Activated CD4-positive, alpha-beta memory T cell treated with anti-CD3 and anti-CD28 coated beads, Interleukin-2, amount 10 ng/mL, durations not matched to agents 7 days and 5 days (primary cell): ENCODE results near the gene TTC27. TPM values are rescaled to one million over a fixed set of nuclear protein-coding genes. Genes with fewer than 3 reads are reported as not detected.
"Not testable (repeated sequence)": the region's sequence is repeated elsewhere in the genome, so short reads cannot be mapped to it uniquely, and the experiment has no call there.

Experiments
- CTCF ChIA-PET: fragments of 350-600 bp; sonication (Branson Sonifier 250); formaldehyde crosslinking; loops from one replicate; lab custom pipeline; 2021; ENCODE audit warnings: antibody characterized with exemption, inconsistent platforms; lab: Charles Lee
- POLR2A ChIA-PET: fragments of 350-600 bp; sonication (Branson Sonifier 250); formaldehyde crosslinking; loops from one replicate; lab custom pipeline; 2021; ENCODE audit warnings: antibody characterized with exemption; lab: Charles Lee
- DNase-seq: peaks from one replicate; pipeline ENCODE4 v3.0.0-alpha.2; 2020
- H3K27ac Mint-ChIP-seq: one replicate; pipeline ENCODE4 v1.8.0; 2021; ENCODE audit warnings: mild to moderate bottlenecking, mixed read lengths
- H3K27me3 Mint-ChIP-seq: one replicate; pipeline ENCODE4 v1.8.0; 2021; ENCODE audit warnings: mixed read lengths
- H3K36me3 Mint-ChIP-seq: one replicate; pipeline ENCODE4 v1.8.0; 2021; ENCODE audit warnings: low read depth, mixed read lengths
- H3K4me1 Mint-ChIP-seq: one replicate; pipeline ENCODE4 v1.8.0; 2021; ENCODE audit warnings: mixed read lengths
- H3K4me3 Mint-ChIP-seq: one replicate; pipeline ENCODE4 v1.8.0; 2021; ENCODE audit warnings: mild to moderate bottlenecking, mixed read lengths
- H3K9me3 Mint-ChIP-seq: one replicate; pipeline ENCODE4 v1.8.0; 2021; ENCODE audit warnings: mixed read lengths
- total RNA-seq, 2 experiments: library from RNA; stranded (reverse); gene quantifications; one replicate each; pipeline ENCODE4 v1.2.3, GENCODE V29; 2021

Gene TTC27
- total RNA-seq, 2 experiments from 2014 or later = 11.2 to 12.7 TPM

- H3K9me3 Mint-ChIP-seq = no peaks in the 10 kb centered on the region
- no peak overlapping the region for H3K27ac Mint-ChIP-seq
- peaks cover 21% of the 10 kb centered on the region for H3K4me1 Mint-ChIP-seq
- DNase-seq = no peak
- CTCF ChIA-PET = no interaction called here
- peaks cover 28% of the 10 kb centered on the region for H3K36me3 Mint-ChIP-seq
- no peak overlapping the region for H3K4me3 Mint-ChIP-seq
- POLR2A ChIA-PET = no interaction called here
- H3K27me3 Mint-ChIP-seq = no peaks in the 10 kb centered on the region
Measured at GRCh38 chr2:32752952-32753351, 125.1 kb downstream of the TTC27 start.

GRCh38 chr2:32754676-32755075, 126.8 kb downstream of the TTC27 start:
- H3K36me3 Mint-ChIP-seq = peaks cover 19% of the 10 kb centered on the region
- H3K27ac Mint-ChIP-seq, H3K4me3 Mint-ChIP-seq, DNase-seq, POLR2A ChIA-PET, CTCF ChIA-PET, H3K9me3 Mint-ChIP-seq, H3K27me3 Mint-ChIP-seq: not testable (repeated sequence)
- H3K4me1 Mint-ChIP-seq = peaks cover 24% of the 10 kb centered on the region

GRCh38 chr2:32755666-32756065, 127.8 kb downstream of the TTC27 start:
- Mint-ChIP-seq H3K4me3 (peak overlapping the region; percentile 71), H3K27ac (peak overlapping the region; percentile 70), H3K4me1 (peaks cover 24% of the 10 kb centered on the region), H3K9me3 (no peaks in the 10 kb centered on the region), H3K36me3 (peaks cover 24% of the 10 kb centered on the region), H3K27me3 (no peaks in the 10 kb centered on the region)
- CTCF ChIA-PET = no interaction called here
- DNase-seq = no peak
- POLR2A ChIA-PET = no interaction called here

- Mint-ChIP-seq H3K27ac (peak overlapping the region; percentile 70), H3K4me1 (peaks cover 24% of the 10 kb centered on the region), H3K9me3 (no peaks in the 10 kb centered on the region), H3K4me3 (peak overlapping the region; percentile 71), H3K36me3 (peaks cover 26% of the 10 kb centered on the region), H3K27me3 (no peaks in the 10 kb centered on the region)
- ChIA-PET POLR2A (no interaction called here), CTCF (no interaction called here)
- DNase-seq = no peak
Measured at GRCh38 chr2:32756074-32756727, 128.4 kb downstream of the TTC27 start.

- H3K4me1 Mint-ChIP-seq = peaks cover 24% of the 10 kb centered on the region
Measured at GRCh38 chr2:32758232-32758631, 130.4 kb downstream of the TTC27 start.

GRCh38 chr2:32760628-32761027, 132.8 kb downstream of the TTC27 start:
- POLR2A ChIA-PET = no interaction called here
- CTCF ChIA-PET = interaction anchor here (1.1 kb wide), 1 partner anchor 620 kb away, joined by 3 read pairs; no protein-coding TSS in a partner anchor
- H3K36me3 Mint-ChIP-seq = peaks cover 27% of the 10 kb centered on the region

More at GRCh38 chr2:32758232-32758631, 130.4 kb downstream of the TTC27 start:
- POLR2A ChIA-PET = no interaction called here
- no peaks in the 10 kb centered on the region for H3K9me3 Mint-ChIP-seq
- no peak for DNase-seq
- no peaks in the 10 kb centered on the region for H3K27me3 Mint-ChIP-seq
- CTCF ChIA-PET = no interaction called here
- no peak overlapping the region for H3K4me3 Mint-ChIP-seq
- no peak overlapping the region for H3K27ac Mint-ChIP-seq
- H3K36me3 Mint-ChIP-seq = peaks cover 27% of the 10 kb centered on the region

GRCh38 chr2:32768387-32769174, 140.7 kb downstream of the TTC27 start:
- ChIA-PET CTCF (no interaction called here), POLR2A (no interaction called here)
- no peak for DNase-seq
- Mint-ChIP-seq H3K27ac (no peak overlapping the region), H3K36me3 (no peaks in the 10 kb centered on the region), H3K4me1 (no peaks in the 10 kb centered on the region), H3K4me3 (no peak overlapping the region), H3K27me3 (no peaks in the 10 kb centered on the region), H3K9me3 (no peaks in the 10 kb centered on the region)

More at GRCh38 chr2:32760628-32761027, 132.8 kb downstream of the TTC27 start:
- no peak for DNase-seq
- Mint-ChIP-seq H3K4me3 (no peak overlapping the region), H3K9me3 (no peaks in the 10 kb centered on the region), H3K4me1 (peaks cover 21% of the 10 kb centered on the region), H3K27ac (no peak overlapping the region), H3K27me3 (no peaks in the 10 kb centered on the region)

GRCh38 chr2:32770360-32770759, 142.5 kb downstream of the TTC27 start:
- Mint-ChIP-seq H3K4me3 (no peak overlapping the region), H3K4me1 (no peaks in the 10 kb centered on the region), H3K27me3 (no peaks in the 10 kb centered on the region), H3K27ac (no peak overlapping the region), H3K9me3 (no peaks in the 10 kb centered on the region), H3K36me3 (no peaks in the 10 kb centered on the region)
- ChIA-PET POLR2A (no interaction called here), CTCF (no interaction called here)
- DNase-seq = no peak

GRCh38 chr2:32772638-32773447, 145.0 kb downstream of the TTC27 start:
- H3K4me1 Mint-ChIP-seq = no peaks in the 10 kb centered on the region
- no peaks in the 10 kb centered on the region for H3K9me3 Mint-ChIP-seq
- DNase-seq = no peak
- H3K4me3 Mint-ChIP-seq = no peak overlapping the region
- ChIA-PET CTCF (interaction anchor here (0.6 to 1.4 kb wide), 3 partner anchors 10 to 810 kb away, joined by 3 read pairs; no protein-coding TSS in a partner anchor), POLR2A (no interaction called here)
- no peaks in the 10 kb centered on the region for H3K36me3 Mint-ChIP-seq
- H3K27ac Mint-ChIP-seq = no peak overlapping the region
- no peaks in the 10 kb centered on the region for H3K27me3 Mint-ChIP-seq

- ChIA-PET CTCF (interaction anchor here (0.6 to 1.4 kb wide), 2 partner anchors 623 to 810 kb away, joined by 3 read pairs; no protein-coding TSS in a partner anchor), POLR2A (no interaction called here)
- H3K4me1 Mint-ChIP-seq = no peaks in the 10 kb centered on the region
- no peaks in the 10 kb centered on the region for H3K27me3 Mint-ChIP-seq
- H3K36me3 Mint-ChIP-seq = no peaks in the 10 kb centered on the region
- no peak for DNase-seq
- H3K9me3 Mint-ChIP-seq = no peaks in the 10 kb centered on the region
- no peak overlapping the region for H3K27ac Mint-ChIP-seq
- no peak overlapping the region for H3K4me3 Mint-ChIP-seq
Measured at GRCh38 chr2:32773448-32773808, 145.6 kb downstream of the TTC27 start.

GRCh38 chr2:32775954-32776353, 148.1 kb downstream of the TTC27 start:
- peaks cover 8% of the 10 kb centered on the region for H3K36me3 Mint-ChIP-seq
- ChIA-PET CTCF (no interaction called here), POLR2A (no interaction called here)
- no peaks in the 10 kb centered on the region for H3K4me1 Mint-ChIP-seq
- DNase-seq = no peak
- H3K4me3 Mint-ChIP-seq = no peak overlapping the region
- H3K27ac Mint-ChIP-seq = no peak overlapping the region
- no peaks in the 10 kb centered on the region for H3K27me3 Mint-ChIP-seq
- H3K9me3 Mint-ChIP-seq = peaks cover 3% of the 10 kb centered on the region

GRCh38 chr2:32777714-32778113, 149.9 kb downstream of the TTC27 start:
- H3K36me3 Mint-ChIP-seq = peaks cover 12% of the 10 kb centered on the region
- no peak for DNase-seq
- peaks cover 6% of the 10 kb centered on the region for H3K9me3 Mint-ChIP-seq
- no peaks in the 10 kb centered on the region for H3K4me1 Mint-ChIP-seq
- no peak overlapping the region for H3K4me3 Mint-ChIP-seq
- POLR2A ChIA-PET = no interaction called here
- H3K27ac Mint-ChIP-seq = no peak overlapping the region
- CTCF ChIA-PET = interaction anchor here (1.6 kb wide), 1 partner anchor 106 kb away, joined by 3 read pairs; no protein-coding TSS in a partner anchor
- no peaks in the 10 kb centered on the region for H3K27me3 Mint-ChIP-seq

GRCh38 chr2:32780961-32781360, 153.1 kb downstream of the TTC27 start:
- Mint-ChIP-seq H3K4me3 (no peak overlapping the region), H3K36me3 (peaks cover 25% of the 10 kb centered on the region), H3K9me3 (peaks cover 6% of the 10 kb centered on the region), H3K27me3 (no peaks in the 10 kb centered on the region), H3K27ac (no peak overlapping the region), H3K4me1 (no peaks in the 10 kb centered on the region)
- CTCF ChIA-PET = no interaction called here
- POLR2A ChIA-PET = no interaction called here
- no peak for DNase-seq
